GM21390 (cell line): ENCODE data around the gene MYH9.

Source experiments
- ATAC-seq: cut with Tn5 transposase; IDR thresholded peaks from one replicate; pipeline ENCODE4 v1.9.1; 2021; ENCODE audit not compliant: unreplicated experiment

MYH9 gene

DNA sequence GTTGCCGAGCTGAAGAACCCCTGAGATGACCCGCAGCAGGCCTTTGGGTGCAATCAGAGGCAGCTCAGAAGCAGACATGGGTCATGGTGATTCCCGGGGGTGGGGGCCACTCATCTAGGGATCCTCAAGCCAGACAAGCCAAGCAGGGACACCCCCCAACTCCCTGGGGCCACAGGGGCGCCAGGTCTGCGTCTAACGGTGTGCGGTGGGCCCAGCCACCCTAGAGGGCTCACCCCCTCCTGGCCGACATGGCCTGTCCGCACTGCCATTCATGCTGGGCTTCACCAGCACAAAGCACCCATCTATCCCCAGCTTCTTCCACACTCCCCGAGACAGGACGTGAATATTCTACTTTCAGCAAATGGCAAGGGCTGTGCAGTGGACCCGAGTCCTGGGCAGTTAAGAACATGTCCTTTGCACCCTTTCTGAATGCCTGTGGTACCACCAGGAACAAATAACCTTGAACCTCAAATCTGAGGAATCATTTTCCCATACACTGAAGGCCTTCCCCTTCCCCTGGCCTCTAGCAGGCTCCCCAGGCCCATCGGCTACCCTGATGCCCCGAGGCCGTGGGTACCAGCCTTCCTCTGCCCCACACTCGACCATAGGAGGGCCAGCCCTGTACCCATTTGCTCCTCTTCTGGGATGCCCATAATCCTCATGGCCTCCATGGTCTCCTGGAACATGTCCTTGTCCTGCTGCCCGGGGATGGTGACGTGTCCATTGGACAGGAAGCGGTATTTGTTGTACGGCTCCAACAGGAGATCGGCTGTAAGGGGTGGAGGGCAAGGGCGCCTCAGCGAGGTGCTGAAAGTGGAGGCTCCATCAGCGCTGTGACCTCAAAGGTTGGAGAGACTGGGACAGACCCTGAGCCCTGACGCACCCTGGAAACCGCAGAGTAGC, 67.9 kb downstream of the MYH9 start:
- no peak for ATAC-seq

DNA sequence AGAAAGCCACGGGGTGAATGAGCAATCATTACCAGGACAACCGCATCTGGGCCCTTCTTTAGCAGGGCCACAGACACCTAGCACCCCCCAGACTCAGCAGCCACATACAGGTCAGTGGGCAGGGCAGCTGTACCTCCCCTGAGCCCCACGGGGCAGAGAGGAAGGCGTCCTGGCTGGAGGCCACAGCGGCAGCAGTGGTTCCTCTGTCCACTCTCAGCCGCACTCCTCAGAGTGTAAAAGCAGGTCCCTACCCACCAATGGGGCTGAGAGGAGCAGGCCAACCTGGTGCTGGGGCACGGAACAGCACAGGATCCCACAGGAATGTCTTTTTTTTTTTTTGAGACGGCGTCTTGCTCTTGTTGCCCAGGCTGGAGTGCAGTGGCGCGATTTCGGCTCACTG, 69.3 kb downstream of the MYH9 start:
- ATAC-seq, result no peak

DNA sequence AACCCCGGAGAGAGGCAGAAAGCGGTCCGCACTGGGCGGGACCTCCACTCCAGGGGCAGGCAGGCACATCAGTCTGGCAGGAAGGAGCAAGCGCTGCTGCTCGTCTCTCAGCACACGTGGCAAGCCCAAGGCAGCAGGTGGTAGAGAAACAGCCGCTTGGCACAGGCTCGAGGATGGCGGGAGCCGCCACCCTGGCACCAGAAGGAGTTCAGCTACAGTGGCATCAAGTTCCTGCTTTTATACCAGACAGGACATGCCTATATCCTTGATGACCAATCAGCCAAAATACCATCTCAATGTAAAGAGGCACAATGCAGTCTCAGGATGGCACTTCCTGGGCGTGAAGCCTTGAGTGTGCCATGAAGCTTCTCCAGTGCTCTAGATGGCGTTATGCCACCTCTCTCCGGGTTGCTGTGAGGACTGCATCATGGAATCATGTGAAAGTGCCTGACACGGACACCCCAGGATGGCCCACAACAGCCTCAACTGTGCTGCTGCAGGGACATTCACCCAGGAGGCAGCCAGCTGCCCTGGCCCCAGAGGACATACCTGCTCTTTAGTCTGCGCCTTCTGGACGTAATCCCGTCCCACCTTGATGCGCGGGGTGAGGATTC, 70.0 kb downstream of the MYH9 start:
- ATAC-seq, result no peak

- ATAC-seq, result no peak
Observed at GRCh38 chr22:36316419-36316818, 71.3 kb downstream of the MYH9 start.

GRCh38 chr22:36315325-36315724, 72.4 kb downstream of the MYH9 start:
- no peak for ATAC-seq

- ATAC-seq, result no peak
Observed at GRCh38 chr22:36311386-36312085, 76.2 kb downstream of the MYH9 start.

DNA sequence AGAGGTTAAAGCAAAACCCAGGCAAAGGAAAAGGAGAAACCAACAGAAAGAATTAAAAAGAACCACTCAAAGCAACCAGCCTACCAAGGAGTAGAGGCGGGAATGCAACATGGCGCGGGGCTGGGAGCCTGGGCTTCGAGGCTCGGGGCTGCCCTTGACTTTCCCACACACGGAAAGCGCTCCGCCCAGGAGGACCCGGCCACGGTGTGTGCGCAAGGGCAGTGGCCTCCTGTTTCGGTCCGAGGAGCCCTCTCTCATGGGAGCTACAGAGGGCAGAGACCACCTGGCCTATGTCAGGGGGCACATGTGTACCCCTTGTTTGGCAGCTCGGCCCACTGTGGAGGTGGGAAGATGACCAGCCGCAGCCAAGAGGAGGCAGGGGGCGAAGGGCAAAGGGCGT, 78.9 kb downstream of the MYH9 start:
- ATAC-seq, result no peak

DNA sequence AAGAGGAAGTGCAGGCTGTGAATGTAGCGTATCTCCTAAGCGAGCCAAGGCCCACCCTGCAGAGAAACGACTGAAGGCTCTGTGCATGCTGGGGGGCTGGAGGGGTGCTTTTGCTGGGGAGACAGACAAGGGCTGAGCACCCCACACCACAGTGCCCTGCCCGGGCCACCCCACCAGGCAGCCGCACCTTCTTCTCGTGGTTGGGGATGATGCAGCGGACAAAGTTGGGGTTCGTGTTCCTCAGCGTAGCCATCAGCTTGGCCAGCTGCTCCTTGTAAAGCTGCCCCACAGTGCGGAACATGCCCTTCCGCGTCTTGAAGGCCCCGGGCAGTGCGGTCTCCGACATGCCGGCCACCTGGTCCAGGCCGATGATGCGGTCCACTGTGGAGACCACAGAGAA, 81.5 kb downstream of the MYH9 start:
- ATAC-seq, result no peak

- no peak for ATAC-seq
Observed at GRCh38 chr22:36305813-36306212, 82.0 kb downstream of the MYH9 start.

DNA sequence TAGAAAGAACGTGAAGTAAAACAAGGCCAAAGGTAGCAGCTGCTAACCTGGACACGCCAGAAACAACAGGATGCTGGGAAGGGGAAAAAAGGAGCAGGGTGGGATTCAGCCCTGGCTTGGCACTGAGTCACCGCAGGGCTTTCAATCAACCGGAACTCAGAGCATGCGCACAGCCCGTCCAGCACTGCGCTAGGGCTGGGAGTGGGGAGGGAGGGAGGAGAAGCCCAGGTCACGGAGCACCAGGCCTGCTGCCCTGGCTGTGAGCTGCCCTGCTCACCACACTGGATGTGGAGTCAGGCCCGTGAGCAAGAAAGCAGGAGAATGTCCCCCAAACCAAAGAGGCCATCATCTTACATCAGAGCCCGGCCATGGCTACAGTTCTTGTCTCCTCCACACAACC, 83.3 kb downstream of the MYH9 start:
- no peak for ATAC-seq

DNA sequence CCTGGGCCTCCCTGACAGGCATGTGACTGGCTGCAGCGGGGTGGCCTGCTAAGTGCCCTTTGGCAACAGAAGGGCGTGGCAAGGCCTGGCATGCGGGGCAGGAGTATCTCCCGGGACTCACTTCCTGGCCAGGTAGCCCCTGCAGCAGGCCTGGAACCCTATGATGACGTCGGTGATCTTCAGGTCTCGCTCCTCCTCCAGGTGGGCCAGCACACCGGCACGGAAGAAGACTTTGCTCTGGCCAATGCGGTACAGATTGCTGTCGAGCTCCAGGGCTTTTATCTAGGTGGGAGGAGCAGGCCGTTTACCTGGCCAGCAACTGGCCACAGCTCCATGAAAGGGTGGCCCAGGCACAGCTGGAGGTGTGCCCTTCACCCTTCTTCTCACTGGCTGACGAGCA, 83.9 kb downstream of the MYH9 start:
- no peak for ATAC-seq

DNA sequence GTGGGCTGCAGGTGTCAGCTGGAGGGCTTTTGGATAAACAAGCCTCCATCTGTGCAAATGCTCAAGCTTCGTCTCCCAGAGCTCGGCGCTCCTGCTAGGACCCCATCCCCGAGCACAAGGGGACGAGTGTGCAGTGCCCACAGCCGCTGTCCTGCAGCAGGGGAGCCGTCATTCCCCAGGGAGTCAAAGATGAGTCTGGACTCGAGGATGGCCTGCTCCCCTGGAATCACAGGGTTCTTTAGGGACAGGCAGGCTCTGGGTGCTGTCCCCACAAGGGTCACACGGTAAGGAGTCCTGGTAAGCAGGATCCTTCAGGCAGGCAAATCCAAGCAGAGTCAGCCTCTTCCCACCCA, 84.7 kb downstream of the MYH9 start:
- ATAC-seq, result no peak

DNA sequence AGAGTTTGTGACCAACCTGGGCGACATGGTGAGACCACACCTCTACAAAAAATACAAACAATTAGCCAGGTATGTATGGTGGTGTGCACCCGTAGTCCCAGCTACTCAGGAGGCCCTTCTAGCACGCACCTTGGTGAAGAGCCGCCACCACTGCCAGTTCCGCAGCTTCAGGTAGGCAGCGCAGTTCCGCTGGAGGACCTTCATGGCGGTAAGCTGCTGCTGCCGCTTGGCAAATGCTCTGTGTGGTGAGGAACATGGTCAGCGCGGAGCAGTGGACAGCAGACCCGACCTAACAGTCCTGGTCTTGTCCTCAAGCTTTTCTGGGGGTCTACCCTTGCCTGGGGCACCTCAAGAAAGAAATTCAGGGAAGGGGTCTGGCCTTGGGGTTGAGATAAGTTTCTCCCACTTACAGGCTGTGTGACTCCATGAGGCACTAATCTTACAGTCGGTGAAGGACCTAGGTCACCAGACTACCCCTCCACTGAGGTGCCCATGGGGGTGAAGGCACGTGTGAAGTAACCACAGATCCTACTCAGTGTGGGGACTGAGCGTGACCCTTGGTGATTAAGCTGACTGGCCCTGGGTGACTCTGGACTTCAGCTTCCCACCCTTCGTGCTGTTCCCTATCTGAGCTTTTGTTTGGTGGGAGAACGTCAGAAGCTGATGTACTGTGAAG, 85.2 kb downstream of the MYH9 start:
- no peak for ATAC-seq

GRCh38 chr22:36301851-36302250, 85.9 kb downstream of the MYH9 start:
- ATAC-seq, result no peak

GRCh38 chr22:36301384-36301828, 86.4 kb downstream of the MYH9 start:
- ATAC-seq, result no peak

DNA sequence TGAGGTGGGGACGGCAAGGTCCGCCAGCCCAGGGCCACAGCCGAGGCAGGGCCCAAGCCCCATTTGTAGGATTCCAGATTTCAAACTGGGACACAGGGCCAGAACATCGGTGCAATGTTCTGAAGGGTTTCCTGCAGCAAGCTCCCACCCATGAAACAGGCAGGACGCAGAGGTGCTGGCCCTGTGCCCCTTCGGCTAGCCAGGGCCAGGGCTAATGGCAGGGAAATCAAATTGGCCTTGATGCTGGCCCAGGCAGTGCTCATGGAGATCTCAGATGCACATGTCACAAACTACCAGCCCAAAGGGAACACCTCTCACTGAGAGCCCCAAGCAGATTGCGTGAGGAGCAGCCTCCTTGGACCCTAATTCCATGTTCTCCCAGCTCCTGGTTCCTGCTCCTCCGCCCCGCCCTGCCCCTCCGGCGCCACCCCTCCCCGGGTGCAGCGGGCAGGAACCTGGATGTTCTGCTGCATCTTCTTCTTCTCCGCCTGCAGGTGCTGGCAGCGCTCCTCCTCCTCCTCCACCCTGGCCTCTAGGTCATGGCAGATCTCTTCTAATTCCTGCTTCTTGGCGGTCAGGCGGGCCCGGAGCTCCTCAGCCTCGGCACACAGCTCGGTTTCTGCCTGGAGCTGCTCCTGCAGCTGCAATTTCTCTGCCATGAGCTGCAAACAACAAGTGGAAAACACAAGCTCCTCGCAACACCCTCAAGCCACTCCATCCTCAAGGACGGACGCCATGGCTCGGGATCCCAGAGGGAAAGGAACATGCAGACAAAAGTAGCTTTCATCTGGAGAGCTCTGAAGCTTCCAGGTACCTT, 87.2 kb downstream of the MYH9 start:
- no peak for ATAC-seq

- no peak for ATAC-seq
Observed at GRCh38 chr22:36299911-36300310, 87.9 kb downstream of the MYH9 start.

- no peak for ATAC-seq
Observed at GRCh38 chr22:36299295-36299694, 88.5 kb downstream of the MYH9 start.

DNA sequence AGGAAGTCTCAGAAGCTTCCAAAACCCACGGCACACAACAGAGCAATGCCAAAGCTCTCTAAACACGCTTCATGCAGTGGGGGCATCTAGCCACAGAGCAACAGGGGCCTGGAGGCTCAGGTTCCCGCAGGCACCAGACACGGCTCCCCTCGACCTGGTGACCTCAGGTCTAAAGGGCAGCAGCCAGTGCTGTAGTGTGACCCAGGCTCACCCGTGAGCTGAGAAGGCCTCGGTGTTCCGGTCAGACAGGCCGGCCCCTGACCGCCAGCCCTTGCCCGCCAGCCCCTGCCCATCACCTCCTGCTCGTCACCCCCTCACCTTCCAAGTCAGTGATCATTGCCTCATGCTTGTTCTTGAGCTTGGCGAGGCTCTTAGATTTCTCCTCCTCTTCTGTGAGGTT, 89.2 kb downstream of the MYH9 start:
- ATAC-seq, result no peak

GRCh38 chr22:36298118-36298517, 89.6 kb downstream of the MYH9 start:
- no peak for ATAC-seq

DNA sequence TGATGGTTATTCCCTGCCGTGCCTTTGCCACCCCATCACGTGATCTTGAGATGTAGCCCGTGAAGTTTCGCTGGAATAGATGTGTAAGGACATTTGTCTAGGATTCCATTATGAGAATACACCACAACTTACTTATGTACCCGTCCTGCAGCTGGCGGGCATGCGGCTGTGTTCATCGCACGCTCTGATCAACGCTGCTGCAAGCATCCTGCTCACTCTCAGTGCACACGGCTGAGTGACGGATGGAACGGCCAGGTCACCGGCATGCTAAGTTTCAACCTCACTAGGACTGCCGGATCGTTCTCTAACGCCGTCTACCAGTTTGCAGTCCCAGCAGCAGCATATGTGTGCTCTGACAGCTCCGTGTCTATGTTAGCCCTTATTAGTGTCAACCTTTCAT, 90.2 kb downstream of the MYH9 start:
- ATAC-seq, result no peak
